Measurements from ENCODE around the gene GRAPL.
"Not testable (repeated sequence)": the region's sequence is repeated elsewhere in the genome, so short reads cannot be mapped to it uniquely, and the experiment has no call there.

Gene GRAPL

GRCh38 chr17:19175410-19175809, 48.0 kb downstream of the GRAPL start:
- intact Hi-C loops (cut with DNase I); DNase-seq: not testable (repeated sequence)

GRCh38 chr17:19181040-19181875, 53.9 kb downstream of the GRAPL start:
- DNase-seq; intact Hi-C loops (cut with DNase I): not testable (repeated sequence)

- intact Hi-C loops (cut with DNase I); DNase-seq: not testable (repeated sequence)
Measured at GRCh38 chr17:19187883-19188869, 60.8 kb downstream of the GRAPL start.

- intact Hi-C loops (cut with DNase I); DNase-seq: not testable (repeated sequence)
Measured at GRCh38 chr17:19188870-19189708, 61.7 kb downstream of the GRAPL start.

GRCh38 chr17:19189781-19190405, 62.5 kb downstream of the GRAPL start:
- DNase-seq; intact Hi-C loops (cut with DNase I): not testable (repeated sequence)

GRCh38 chr17:19196382-19197204, 69.2 kb downstream of the GRAPL start:
- DNase-seq, result peak in 30 of 42 donors; percentile 0 to 50 (median 11)
- intact Hi-C loops (cut with DNase I), result not testable (repeated sequence)

- intact Hi-C loops (cut with DNase I); DNase-seq: not testable (repeated sequence)
Measured at GRCh38 chr17:19202448-19202847, 75.1 kb downstream of the GRAPL start.

- intact Hi-C loops (cut with DNase I); DNase-seq: not testable (repeated sequence)
Measured at GRCh38 chr17:19203429-19203828, 76.0 kb downstream of the GRAPL start.

Measured in head of caudate nucleus (tissue), 42 donors.